Stimulated activated CD8-positive, alpha-beta memory T cell treated with anti-CD3 and anti-CD28 coated beads, Interleukin-12 subunit alpha, Interleukin-12 subunit beta, amount 100 ng/mL, for 24 hours (primary cell): ENCODE data around the gene CNST.
"Not testable (repeated sequence)": the region's sequence is repeated elsewhere in the genome, so short reads cannot be mapped to it uniquely, and the experiment has no call there.

Experiments
- DNase-seq: peaks from one replicate; pipeline ENCODE4 v3.0.0-alpha.2; 2020; ENCODE audit errors: extremely low read depth

CNST gene

DNA sequence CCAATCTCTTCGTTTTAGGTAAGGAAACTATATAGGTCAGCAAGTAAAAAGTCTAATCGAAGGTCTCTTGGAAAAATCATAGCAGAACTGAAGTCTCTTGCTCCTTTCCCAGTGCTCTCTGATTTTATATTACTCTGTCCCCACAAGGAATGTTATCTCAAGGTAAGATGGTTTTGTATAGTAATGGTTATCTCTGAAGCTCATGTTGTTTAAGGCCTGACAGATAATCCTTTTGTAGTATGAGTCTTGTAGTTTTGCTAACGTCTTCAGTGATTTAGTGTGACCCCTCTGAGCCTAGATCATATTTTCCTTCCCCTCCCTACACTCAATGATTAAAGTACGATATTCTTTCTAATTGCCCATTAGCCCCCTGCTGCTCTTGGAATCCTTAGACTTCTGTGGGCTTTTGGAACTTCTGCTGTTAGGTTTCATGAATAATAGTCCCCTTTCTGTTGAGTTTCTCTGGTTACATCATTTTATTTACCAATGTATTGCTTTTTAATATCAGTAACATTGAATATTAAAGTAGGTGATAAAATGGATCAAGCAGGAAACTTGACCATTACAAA, 52.1 kb downstream of the CNST start:
- no peak for DNase-seq

DNA sequence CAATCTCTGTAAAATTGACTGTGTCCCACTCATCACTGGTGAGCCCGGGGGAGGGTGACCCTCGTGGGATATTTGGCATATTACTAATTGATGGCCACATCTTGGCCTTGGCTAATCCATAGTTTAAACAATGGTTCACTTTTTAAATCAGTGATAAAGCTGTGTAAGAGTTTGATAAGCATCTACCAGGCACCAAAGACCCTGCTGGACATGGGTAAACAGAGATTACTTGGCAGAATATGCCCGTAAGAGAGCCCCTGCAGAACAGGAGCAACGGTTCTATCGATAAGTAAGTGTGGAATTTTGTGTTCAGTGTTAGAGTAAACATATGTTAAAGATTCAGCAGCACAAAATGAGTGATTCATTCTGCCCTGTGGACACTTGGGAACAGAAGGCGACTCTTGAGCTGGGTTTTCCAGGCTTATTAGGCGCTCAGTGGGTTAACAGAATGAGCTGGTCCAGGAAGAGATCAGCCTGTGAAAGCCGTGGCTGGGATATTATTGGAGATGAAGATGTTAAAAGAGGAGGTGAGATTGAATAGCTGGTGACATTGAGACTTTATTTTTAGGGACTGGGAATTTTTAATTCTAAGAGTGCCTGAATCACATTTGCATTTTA, 55.9 kb downstream of the CNST start:
- no peak for DNase-seq

DNA sequence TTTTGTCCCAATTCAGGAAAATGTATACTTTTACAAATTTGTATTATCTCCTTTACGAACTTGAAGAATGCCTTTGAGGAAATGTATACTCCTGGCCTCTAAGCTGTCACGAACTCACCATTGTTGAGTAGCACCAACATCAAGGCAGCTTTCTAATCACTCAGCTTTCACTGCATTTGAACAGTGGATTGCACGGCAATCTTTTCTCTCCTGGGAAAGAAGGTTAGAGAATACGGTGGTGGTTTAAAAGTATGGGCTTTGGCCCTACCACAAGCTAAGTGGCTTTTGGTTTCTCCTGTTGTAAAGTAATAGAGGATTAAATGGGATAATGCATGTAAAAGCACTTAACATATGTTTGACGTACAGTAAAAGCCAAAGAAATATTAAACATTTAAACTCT, 57.8 kb downstream of the CNST start:
- DNase-seq, result no peak

DNA sequence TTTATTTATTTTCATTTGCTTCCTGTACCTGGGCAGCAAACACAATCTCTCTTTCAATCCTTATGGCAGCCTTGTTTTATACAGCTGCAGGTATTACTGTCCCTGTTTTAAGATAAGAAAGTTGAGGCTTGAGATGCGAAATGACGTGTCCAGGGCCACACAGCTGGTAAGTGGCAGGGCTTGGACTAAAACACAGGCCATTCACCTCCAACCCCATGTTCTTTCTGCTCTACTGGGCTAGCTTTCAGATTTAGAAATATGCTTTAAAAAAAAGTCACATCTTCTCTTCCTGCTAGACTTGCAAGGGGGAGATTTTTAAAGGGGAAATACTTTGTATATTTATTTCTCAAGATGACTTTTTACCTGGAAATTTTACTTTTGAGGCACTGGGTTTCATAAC, 62.8 kb downstream of the CNST start:
- DNase-seq, result no peak

DNA sequence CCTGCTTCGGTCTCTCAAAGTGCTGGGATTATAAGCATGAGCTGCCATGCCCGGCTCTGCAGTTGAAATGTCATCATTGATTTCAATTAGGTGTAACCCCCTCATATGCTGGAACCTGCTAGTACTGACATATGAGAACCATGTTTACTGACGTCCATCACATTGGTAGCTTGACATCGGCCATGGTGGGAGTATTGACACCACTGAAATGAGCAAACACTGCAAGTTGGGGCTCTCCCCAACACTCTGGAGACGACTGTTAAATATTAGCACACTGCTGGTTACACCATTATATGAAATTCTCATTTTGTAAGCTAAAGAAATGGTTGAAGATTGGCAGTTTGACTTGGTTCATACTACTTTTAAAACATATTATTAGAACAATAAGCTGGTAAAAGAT, 63.7 kb downstream of the CNST start:
- no peak for DNase-seq

DNA sequence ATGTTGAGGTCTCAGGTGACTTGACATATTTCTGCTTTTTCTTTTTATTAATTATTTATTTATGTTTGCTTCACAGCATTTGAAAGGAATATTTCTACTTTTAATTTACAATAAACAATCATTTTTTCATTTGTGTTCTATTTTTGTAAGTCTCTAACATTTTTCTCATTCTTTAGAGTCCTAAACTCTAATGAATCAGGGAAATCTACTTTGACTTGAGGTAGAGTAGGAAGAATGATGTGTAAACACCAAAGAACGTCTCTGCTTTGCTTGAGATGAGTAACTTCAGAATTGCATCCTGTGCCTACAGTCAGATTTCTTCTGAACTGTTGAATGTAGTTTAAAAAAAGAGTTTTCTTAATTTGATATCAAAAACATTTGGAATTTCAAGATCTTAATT, 65.2 kb downstream of the CNST start:
- DNase-seq, result no peak

GRCh38 chr1:246632281-246633168, 66.3 kb downstream of the CNST start:
- DNase-seq, result no peak

DNA sequence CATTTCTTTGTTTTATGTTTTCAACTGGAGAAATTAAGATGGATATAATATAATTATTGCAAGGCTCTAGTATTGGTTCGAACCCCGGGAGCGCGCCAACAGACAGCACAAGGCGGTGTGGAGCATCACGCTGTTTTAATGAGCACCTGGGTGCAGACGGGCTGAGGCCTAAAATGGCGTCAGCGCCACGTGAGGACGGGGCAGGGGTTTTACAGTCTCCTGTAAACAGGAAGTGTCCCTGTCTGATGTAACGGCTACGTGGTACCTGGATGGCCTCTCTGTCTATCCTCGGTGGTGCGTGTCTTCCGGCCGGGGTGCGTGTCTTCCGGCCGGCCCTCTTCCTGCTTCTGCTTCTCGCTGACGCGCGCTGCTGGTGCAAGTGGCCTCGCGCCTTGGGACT, 68.4 kb downstream of the CNST start:
- DNase-seq, result not testable (repeated sequence)

- DNase-seq, result no peak
These were observed 72.8 kb downstream of the CNST start for GRCh38 chr1:246638941-246639655.

DNA sequence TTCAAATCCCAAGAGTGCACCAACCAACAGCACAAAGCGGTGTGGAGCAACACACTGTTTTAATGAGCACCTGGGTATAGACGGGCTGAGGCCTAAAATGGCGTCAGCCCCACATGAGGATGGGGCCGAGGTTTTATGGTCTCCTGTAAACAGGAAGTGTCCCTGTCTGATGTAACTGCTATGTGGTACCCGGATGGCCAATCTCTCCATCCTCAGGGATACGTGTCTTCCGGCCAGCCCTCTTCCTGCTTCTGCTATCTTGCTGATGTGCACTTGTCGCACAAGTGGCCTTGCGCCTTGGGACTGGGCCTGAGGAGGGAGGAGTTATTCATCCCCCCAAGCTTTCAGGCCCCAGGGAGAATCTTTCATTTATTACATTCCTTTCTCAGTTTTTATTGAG, 73.5 kb downstream of the CNST start:
- DNase-seq, result no peak

GRCh38 chr1:246640747-246641146, 74.5 kb downstream of the CNST start:
- DNase-seq, result no peak

DNA sequence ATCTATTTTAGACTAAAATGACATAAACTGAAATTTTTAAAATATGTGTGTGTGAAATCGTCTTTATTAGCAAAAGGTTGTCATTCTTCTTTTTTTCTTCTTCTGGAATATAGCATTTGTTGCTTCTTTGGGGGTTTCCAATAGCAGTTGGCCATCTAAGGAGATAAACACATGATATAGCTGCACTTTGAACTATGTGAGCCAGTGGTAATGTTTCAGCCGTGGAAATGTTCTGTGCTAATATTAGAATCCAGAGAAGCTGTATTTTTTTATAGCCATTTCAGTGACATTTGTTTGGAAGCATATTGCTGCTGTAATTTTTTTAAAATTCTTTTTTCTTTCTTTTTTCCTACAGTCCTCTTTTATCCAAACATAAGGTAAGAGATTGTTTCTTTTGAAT, 75.1 kb downstream of the CNST start:
- no peak for DNase-seq

- DNase-seq, result no peak
These were observed 76.5 kb downstream of the CNST start for GRCh38 chr1:246642719-246643118.

GRCh38 chr1:246647113-246647512, 80.9 kb downstream of the CNST start:
- no peak for DNase-seq

DNA sequence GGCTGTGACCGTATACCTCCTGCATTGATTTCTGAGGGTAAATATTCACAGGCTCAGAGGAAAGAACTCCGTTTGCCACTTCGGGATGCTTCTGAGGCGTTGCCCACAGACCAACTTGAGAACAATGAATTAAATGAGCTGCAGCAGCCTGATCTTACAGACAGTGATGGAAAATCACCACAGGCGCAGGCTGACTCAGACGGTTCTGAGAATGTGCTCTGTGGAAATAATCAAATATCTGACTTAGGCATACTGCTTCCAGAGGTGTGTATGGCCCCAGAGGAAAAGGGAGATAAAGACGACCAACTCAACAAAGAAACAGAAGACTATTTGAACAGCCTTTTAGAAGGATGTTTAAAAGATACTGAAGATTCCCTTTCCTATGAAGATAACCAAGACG, 81.3 kb downstream of the CNST start:
- no peak for DNase-seq

DNA sequence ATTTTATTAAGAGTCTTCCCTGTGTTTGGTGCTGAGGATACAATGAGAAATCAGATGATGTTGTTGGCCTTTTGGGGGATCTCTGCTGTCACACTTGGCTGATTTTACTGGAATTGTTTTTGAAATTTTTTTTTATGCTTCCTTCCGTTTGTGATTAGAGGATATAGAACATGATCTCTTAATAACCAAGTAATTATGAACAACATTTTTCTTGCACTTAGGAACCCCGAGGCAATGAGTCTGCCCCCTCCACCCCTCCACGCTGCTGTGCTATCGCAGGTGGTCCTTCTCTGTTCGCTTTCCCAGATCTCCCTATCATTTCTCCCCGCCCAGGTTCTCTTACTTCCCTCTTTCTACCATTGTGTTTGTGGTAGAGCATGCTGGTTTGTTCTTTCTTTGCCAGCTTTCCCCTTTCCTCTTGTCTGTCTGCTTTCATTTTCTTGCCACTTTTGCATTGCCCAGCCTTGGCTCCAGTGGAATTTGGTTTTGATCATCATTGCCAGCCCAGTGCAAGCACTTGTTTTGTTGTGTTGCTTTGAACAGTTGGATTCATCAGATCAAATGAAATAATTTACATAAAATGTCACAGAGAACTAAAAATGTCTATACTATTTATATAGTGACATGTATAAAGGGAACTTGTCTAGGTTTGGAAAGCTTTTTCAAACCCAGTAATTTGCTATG, 84.9 kb downstream of the CNST start:
- DNase-seq, result no peak

DNA sequence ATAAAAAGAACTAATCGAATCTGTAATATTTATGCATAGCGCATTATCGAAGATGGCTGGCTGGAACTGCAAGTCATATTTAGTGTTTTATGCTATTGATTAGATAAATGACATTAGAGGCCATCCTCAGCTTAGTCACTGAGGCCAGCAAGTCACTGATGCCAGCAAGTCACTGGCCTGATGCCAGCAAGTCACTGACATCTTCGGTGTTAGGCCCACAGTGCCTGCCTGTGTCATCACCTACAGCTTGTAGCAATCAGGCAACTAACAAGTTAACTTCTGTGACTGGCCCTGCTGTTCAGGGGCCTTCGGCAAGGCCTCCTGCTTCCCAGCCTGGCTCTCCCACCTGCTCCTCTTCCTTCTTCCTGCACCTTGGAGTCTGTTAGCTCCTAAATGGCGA, 92.3 kb downstream of the CNST start:
- no peak for DNase-seq

- no peak for DNase-seq
These were observed 93.4 kb downstream of the CNST start for GRCh38 chr1:246659594-246660140.

- DNase-seq, result no peak
These were observed 95.2 kb downstream of the CNST start for GRCh38 chr1:246661451-246661850.

- DNase-seq, result no peak
These were observed 101.5 kb downstream of the CNST start for GRCh38 chr1:246667773-246668172.

DNA sequence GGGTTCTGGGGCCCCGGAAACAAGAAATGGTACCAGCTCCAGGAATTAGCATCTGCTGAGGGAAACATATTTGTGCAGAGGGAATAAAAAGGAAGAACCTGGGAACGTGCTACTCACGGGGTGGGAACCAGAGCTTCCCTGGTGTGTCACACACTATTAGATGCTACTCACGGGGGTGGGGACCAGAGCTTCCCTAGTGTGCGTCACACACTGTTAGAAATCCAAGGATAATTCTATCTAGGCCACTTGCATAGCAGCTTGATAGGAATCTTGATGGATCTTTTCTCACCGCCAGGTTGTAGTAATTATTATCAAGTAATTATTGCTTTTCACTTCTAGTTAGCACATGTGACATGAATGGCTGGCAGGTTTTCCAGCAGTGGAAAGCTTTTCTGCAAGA, 103.4 kb downstream of the CNST start:
- no peak for DNase-seq

GRCh38 chr1:246674049-246674448, 107.8 kb downstream of the CNST start:
- DNase-seq, result no peak
